NCI-H1694 (cell line): ENCODE data around the gene NUDT22.

Experiments used
- DNase-seq: peaks from one replicate; lab custom pipeline; 2025; lab: John Stamatoyannopoulos, UW

Gene NUDT22

DNA sequence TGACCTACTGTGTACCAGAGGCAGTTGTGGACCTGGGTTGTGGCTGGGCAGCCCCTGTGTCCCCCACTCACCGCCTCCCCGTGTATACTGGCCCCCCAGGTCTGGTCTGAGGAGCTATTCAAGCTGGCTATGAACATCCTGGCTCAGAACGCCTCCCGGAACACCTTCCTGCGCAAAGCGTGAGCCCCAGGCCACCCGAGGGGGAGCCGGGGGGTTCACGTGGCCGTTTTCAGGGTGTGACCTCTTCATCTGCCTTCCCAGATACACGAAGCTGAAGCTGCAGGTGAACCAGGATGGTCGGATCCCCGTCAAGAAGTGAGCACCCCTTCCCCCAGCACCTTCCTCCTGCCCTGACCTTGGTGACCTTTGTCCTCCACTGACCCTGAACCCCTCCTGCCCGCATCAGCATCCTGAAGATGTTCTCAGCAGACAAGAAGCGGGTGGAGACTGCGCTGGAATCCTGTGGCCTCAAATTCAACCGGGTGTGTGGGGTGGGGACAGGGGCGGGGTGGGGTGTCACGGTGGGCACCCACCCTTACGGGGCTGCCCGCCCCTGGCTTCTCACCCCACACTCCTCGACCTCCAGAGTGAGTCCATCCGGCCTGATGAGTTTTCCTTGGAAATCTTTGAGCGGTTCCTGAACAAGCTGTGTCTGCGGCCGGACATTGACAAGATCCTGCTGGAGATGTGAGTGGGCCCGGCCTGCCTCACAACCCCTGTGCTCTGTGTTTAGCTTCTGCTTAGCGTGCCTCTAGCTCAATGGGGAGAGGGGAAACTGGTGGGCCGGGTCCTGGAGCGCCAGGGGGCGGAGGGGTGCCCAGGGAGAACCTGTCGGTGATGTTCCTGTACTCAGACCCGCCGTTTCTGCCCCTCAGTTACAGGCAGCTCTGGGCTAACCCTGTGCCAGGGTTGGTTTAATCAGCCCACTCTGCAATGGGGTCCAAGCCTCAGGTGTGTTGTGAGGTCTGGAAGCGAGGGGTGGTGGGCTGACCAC is 29.4 kb downstream of the NUDT22 start:
- no peak for DNase-seq

DNA sequence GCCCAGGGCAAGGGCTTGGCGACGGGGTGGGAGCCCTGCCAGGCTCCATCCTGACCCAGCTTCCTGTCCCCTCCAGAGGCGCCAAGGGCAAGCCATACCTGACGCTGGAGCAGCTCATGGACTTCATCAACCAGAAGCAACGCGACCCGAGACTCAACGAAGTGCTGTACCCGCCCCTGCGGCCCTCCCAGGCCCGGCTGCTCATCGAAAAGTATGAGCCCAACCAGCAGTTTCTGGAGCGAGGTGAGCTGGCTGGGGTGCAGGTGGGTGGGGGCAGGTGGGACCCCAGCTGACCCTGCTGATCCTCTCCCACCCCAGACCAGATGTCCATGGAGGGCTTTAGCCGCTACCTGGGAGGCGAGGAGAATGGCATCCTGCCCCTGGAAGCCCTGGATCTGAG is 30.2 kb downstream of the NUDT22 start:
- DNase-seq, result no peak

DNA sequence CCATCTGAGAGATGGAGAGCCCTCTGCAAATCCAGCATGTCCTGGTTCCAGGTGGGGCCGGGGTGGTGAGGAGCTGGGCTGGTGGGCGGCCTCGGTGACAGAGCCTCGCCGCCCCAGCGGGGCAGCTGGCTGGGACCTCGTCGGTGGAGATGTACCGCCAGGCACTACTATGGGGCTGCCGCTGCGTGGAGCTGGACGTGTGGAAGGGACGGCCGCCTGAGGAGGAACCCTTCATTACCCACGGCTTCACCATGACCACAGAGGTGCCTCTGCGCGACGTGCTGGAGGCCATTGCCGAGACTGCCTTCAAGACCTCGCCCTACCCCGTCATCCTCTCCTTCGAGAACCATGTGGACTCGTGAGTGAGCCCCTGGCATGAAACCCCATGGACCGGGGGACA is 32.3 kb downstream of the NUDT22 start:
- DNase-seq, result no peak

DNA sequence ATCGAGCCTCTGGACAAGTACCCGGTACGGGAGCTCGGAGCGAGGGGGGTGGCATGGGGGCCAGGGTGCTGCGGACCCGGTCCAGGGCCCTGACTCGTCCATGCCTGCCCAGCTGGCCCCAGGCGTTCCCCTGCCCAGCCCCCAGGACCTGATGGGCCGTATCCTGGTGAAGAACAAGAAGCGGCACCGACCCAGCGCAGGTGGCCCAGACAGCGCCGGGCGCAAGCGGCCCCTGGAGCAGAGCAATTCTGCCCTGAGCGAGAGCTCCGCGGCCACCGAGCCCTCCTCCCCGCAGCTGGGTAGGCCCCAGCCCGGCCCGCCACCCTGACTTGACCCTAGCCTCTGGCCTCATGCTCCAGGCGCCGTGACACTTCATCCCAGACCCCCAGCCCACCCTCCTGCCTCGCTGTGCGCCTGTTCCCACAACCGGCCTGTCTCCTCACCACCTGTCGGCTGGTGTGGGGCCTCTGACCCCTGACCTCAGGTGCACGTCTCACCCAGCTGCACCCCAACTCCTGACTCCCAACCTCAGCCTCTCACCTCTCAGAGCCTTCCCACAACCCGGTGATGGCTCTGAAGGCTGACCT is 33.0 kb downstream of the NUDT22 start:
- no peak for DNase-seq

DNA sequence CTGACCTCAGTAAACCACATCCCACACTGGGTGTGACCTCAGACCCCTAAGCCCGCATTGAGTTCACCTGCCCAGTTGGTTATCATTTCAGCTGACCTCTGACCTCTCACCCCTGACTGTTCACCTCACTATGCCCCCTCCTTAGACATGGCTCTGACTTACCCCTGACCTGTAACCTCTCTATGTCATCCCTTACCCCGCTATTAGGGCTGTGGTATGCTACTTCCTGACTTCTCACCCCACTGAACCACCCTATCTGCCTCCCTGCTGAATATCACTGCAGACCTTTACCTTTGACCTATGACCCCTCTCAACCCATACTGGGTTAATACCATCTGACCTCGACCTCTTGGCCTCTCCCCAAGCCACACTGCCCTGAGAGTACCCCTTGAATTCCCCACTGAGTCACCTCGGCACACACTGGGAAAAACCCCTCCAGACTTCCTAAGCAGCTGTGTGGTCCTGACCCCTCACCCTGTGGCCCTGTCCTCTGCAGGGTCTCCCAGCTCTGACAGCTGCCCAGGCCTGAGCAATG is 33.5 kb downstream of the NUDT22 start:
- DNase-seq, result no peak

DNA sequence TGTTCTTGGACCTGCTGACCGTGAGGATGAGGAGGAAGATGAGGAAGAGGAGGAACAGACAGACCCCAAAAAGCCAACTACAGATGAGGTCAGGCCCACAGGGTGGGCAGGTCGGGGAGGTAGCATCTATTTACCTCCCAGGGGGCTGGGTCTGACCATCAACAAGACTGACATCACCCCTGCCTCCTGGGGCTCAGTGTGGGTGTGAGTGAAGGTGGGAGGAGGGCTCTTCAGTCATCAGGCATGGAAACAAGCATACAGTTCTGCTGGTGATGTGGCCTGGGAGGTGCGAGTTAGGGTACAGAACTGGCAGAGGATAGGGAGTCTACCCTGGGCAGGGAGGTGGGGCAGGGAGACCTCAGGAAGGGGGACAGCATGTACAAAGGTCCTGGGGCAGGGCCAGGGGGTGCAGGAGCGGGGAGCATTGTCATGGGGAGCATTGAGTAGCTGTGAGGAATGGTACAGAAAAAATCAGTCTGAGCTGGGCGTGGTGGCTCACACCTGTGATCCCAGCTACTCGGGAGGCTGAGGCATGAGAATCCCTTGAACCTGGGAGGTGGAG is 34.2 kb downstream of the NUDT22 start:
- no peak for DNase-seq

DNA sequence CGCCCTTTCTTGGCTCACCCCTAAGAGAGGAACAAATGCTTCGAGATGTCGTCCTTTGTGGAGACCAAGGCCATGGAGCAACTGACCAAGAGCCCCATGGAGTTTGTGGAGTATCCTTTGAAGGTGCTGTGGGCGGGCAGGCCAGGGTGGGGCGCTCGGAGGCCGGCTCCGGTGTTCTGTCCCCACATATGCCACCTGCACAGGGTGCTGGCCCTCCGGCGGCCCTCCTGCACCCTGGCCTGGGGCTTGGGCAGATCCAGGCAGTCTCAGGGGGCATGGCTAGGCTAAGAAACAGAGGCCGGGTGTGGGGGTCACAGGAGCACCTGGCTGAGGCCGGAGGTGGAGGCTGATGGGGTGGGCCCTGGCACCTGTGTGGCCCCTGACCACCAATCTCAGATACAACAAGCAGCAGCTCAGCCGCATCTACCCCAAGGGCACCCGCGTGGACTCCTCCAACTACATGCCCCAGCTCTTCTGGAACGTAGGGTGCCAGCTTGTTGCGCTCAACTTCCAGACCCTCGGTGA is 35.5 kb downstream of the NUDT22 start:
- DNase-seq, result no peak

DNA sequence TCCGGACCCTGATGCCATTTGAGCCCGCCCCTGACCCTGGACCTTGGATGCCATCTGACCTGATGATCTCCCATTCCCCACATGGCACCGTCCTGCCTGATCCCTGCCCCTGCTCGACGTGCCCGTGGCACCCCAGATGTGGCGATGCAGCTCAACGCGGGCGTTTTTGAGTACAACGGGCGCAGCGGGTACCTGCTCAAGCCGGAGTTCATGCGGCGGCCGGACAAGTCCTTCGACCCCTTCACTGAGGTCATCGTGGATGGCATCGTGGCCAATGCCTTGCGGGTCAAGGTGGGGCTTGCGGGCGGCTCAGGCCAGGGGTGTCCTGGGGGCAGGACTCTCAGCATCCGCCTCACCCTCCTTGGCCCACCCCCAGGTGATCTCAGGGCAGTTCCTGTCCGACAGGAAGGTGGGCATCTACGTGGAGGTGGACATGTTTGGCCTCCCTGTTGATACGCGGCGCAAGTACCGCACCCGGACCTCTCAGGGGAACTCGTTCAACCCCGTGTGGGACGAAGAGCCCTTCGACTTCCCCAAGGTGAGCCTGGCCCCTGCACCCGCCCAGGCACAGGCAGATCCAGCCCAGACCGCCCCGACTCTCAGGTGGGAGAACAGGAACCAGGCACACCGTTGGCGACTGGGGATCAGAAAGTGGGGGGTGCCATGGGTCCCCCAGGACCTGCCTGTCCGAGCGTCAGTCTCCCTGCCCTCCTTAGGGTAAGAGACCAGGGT is 36.4 kb downstream of the NUDT22 start:
- DNase-seq, result no peak

DNA sequence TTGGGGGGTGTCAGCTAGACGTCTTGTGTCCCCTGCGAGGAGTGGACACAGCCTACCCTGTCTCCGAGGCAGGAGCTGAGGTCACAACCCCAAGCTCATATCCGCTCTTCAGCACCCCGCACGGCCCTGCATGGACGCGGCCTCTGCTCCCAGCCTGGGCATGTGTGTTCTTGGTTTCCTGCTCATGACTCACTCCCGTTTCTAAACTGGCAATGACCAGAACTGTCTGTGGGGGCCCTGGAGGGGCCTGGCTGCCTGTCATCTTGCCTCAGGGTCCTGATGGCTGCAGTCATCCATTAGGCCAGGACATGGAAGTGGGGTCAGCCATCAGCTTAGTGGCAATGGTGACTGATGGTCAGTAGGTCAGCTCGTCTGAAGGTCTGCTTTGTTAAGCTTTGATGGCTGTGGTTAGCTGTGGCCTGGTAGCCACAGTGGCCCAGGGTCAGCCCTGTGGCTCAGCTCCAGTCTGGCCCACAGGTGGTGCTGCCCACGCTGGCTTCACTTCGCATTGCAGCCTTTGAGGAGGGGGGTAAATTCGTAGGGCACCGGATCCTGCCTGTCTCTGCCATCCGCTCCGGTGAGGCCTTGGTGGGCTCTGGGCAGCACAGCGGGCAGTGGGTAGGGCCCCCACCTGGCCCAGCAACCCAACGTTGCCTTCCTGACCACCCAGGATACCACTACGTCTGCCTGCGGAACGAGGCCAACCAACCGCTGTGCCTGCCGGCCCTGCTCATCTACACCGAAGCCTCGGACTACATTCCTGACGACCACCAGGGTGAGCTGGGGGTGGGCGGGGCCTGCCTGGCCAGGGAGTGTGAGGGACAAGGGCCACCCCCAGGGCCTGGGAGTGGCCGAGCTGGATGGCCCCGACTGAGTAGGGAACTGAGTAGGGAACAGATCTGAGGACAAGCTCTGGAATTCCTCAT is 37.2 kb downstream of the NUDT22 start:
- DNase-seq, result no peak

DNA sequence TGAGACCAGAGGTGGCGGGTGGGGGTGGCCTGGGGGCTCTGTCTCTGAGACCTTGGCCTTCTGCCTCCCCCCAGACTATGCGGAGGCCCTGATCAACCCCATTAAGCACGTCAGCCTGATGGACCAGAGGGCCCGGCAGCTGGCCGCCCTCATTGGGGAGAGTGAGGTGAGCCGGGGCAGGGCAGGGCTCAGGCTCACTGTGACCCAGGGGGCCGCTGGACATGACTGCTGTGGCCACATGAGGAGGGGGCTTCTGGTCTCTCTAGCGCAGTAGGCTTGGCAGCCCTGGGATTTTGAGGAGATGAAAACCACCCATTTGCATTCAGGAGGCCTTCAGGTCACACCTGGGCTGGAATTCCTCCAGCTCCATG is 37.9 kb downstream of the NUDT22 start:
- DNase-seq, result no peak

DNA sequence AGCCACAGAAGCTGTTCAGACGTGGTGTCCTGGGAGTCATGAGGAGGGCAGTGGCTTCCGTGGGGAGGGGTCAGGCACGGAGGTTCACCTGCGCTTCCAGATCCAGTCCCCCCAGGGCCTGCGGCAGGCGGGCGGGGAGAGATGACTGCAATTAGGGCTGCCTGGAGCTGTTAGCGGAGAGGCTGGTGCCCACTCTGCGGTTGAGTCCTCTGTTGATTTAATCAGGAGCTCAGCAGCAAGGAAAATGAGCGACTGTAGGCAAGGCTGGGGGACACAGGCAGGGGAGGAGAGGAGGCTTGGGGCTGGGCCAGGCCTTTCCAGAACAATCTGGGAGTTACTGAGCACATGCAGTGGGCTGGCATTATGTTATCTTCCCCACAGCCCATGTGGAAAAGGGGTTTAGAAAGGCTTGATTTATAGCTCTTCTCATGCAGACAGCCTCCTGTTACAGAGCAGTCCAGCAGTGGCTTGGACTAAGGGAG is 38.3 kb downstream of the NUDT22 start:
- no peak for DNase-seq

DNA sequence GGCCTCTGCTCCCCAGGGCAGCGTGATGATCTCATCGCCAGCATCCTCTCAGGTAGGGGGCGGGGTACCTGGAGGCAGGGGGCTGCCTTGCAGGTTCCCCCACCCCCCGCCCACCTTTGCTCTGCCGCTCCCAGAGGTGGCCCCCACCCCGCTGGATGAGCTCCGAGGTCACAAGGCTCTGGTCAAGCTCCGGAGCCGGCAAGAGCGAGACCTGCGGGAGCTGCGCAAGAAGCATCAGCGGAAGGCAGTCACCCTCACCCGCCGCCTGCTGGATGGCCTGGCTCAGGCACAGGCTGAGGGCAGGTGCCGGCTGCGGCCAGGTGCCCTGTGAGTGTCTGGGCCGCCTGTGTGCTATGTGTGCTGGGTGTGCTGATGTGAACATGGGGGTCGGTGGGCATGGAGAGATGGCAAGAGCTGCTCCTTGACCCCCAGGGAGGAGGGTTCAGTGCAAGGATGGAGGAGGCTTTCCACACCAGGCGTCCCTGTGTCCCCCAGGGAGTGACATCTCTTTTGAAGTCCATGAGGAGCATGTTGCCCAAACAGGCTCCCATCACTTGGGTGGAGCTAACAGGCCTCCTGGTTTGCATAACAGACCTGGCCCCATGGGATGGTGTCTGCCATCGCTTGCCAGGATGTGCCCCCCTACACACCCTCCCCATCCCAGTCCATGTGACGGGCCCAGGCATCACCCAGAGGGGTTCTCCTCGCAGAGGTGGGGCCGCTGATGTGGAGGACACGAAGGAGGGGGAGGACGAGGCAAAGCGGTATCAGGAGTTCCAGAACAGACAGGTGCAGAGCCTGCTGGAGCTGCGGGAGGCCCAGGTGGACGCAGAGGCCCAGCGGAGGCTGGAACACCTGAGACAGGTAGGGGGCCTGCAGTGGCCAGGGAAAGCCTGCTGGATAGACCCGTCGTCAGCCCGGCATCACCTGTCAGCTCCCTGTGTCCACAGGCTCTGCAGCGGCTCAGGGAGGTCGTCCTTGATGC is 39.4 kb downstream of the NUDT22 start:
- no peak for DNase-seq

DNA sequence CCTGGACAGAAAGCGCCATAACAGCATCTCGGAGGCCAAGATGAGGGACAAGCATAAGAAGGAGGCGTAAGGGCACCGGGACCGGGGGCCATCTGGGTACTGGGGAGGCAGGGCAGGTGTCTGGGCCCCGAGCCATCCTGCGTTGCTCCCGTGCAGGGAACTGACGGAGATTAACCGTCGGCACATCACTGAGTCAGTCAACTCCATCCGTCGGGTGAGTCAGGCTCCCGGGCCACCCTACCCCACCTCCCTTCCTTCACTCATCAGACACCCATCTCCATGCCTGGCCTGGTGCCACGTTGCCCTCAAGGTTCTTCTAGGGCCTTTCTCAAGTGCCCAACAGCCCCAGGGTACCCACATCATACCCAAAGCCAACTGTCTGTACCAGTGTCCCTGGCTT is 40.3 kb downstream of the NUDT22 start:
- no peak for DNase-seq

DNA sequence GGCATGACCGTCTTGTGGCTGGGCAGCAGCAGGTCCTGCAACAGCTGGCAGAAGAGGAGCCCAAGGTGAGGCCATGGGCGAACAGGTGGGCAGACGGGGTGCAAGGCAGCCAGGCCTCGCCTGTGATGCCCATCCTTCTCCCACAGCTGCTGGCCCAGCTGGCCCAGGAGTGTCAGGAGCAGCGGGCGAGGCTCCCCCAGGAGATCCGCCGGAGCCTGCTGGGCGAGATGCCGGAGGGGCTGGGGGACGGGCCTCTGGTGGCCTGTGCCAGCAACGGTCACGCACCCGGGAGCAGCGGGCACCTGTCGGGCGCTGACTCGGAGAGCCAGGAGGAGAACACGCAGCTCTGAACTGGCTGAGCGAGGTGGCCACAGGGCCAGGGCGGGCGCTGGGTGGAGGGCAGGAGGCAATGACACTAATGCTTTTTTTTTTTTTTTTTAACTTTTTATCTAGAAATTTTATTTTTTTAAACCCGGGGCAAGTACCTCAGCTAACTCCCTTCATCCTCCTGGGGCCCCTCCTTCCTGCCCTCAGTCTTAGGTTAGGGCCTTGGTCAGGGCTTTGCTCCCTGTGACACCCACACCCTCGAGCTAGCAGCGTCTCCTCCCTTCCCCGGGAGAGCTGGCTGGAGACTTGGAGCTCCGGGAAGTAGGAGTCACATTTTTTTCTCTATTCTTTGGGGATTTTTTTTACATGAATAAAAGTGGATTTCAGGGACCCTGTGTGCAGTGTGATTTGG is 41.3 kb downstream of the NUDT22 start:
- DNase-seq, result no peak

DNA sequence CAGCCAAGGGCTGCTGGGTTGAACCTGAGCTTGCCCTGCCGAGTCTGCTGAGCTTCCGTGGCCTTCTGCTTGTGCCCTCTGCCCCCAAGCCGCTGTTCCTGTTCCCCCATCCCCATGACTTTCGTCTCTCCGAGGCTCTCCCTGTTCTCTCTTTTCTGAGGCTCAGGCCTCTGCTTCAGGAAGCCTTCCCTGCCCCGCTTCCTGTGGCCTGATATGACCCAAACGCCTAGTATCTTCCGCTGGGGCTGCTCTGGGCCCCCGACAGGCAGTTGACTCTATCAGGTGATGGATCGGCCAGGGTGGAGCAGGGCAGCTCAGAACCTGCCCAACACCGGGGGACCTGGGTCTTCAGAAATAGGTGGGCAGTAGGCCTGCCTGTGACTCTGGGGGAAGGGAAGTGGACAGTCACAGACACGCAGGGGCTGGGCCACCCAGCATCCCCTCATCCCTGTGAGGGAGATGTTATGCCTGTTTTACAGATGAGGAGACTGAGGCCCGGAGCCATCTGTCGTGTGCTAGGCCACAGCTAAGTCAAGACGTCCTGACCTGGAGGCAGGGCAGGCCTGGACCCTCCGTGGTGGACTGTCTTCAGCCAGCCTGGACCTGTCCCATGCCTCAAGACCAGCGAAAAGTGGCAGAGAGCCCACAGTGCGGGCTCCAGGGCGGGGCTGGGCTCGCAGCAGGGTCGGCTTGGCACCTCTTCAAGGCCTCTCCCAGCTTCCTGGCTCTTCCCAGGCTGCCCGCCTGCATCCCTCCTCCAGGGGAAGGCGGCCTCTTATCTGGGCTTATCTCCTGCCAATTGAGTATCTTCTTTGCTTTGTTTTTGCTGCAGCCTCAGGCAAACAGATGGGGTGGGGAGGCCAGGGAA is 42.2 kb downstream of the NUDT22 start:
- DNase-seq, result no peak

DNA sequence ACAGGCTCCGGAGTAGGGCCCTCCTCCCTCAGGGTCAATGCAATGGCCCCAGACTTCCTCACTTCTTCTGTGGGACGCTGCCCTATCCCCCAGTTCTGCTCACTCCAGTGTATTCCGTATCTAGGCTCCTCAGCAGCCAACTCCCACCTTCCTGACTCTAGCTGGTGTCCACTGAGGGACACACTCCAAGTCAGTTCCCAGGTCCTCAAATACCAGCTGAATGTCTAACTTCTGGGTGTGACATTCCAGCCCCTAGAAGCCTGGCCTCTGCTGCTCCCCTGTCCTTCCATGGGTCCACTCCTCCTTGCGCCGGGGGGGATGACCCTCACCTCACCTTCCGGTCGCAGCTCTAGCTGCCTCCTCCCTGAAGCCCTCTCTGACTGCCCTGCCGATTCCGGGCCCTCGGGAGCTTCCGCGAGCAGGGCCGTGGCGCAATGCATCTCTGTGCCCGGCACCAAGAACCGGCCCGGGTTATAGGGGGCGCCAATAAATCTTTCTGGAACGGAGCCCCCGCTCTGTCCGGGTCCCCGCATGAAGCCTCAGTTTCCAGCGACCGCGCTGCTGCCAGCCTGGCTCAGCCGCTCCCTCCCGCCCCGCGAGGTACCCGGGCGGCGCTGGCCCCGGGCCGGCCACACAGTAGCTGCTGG is 42.9 kb downstream of the NUDT22 start:
- no peak for DNase-seq

DNA sequence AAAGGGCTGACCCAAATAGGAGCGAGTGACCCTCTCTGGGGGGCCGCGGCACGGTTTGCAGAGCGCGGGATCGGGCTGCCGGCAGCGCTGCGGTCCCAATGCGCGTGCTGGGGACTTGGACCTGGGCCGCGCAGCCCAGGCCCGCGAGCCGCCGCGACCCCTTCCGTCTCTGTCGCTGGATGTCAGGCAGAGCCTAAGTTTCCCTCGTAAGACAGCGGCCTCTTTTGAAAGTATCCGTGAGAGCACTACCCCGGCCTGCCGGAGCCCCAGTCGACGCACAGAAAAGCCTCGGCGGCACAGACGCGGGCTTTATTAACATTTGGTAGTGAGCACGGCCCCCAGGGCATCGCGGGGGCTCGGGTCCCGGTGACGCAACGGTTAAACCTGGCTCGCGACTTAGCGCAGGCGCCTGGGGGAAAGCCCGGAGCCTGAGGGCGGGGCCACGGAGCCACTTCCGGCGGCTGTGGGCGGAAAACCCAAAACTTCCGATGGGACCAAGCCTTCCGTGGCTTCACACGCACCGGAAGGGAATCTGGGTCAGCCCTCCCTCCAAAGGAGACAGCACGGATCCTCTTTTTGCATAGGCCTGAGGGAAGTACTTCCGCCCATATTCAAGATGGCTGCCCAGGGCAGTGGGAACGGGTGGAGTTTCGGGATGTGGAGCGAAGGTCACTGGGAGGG is 43.6 kb downstream of the NUDT22 start:
- peak; percentile 98 for DNase-seq
